HG03045 (cell line): ENCODE results near the gene DNAH17.

Source experiments
- ATAC-seq: cut with Tn5 transposase; IDR thresholded peaks from one replicate; pipeline ENCODE4 v1.9.1; 2021; ENCODE audit warnings: mild to moderate bottlenecking, moderate library complexity; ENCODE audit not compliant: unreplicated experiment

DNAH17 gene

GRCh38 chr17:78607038-78607437, 29.8 kb upstream of the DNAH17 start:
- no peak for ATAC-seq

- no peak for ATAC-seq
These were observed 28.7 kb upstream of the DNAH17 start for GRCh38 chr17:78605886-78606285.

- ATAC-seq: no peak
These were observed 28.2 kb upstream of the DNAH17 start for GRCh38 chr17:78605429-78605828.

- no peak for ATAC-seq
These were observed 25.1 kb upstream of the DNAH17 start for GRCh38 chr17:78602246-78602645.

GRCh38 chr17:78601577-78602190, 24.5 kb upstream of the DNAH17 start:
- ATAC-seq: no peak

- no peak for ATAC-seq
These were observed 23.1 kb upstream of the DNAH17 start for GRCh38 chr17:78600181-78600721.

- ATAC-seq: no peak
These were observed 22.2 kb upstream of the DNAH17 start for GRCh38 chr17:78599419-78599818.

- ATAC-seq: no peak
These were observed 20.8 kb upstream of the DNAH17 start for GRCh38 chr17:78598013-78598471.

DNA sequence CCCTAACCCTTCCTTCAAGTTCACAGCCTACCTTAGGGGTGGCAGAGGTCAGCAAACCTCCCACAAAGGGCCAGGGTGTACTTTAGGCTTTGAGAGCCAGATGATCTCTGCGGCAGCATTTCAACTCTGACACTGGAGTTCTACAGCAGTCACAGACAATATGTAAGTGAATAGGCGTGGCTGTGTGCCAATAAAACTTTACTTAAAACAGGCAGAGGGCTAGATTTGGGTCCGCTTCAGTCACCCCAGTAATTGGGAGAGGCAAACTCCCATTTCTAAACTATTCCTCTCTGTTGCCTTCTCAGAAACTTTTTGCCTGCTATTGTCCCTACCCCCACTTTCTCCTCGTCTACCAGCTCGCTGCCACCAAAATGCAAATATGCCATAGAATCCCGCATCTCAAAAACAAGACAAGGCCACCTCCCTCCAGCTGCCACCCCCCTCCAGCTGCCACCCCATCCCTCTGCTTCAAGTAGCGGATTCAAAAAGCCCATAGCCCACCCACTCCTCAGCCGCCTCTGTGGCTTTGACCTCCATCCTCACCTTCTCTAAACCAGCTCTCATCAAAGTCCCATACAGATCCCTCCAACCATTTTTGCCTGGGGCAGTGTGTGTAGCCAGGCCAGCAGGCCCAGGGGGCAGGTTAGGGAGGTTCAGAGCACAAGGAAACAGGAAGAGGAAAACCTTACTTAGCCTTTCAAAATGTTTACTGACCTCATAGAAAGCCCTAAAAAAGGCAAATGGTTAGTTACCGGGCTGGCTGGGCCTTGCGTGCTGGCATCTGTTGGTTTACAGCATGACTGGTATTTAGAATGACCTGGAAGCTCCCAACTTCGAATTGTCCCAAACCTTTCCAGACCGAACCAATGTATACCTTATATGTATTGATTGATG, 19.9 kb upstream of the DNAH17 start:
- ATAC-seq: no peak

- ATAC-seq: no peak
These were observed 18.1 kb upstream of the DNAH17 start for GRCh38 chr17:78595135-78595810.

DNA sequence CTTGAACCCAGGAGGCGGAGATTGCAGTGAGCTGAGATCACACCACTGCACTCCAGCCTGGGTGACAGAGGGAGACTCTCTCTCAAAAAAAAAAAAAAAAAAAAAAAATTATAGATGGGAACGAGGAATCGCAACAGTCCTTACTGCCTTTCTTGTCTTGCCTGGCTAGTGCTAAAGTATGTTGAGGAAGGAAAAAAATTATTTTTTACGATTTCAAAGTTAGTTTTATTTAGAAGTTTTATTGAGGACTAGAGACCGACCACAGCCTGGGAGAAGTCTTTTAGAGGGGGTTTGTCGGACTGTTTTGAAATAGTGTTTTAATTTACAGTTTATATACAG, 15.8 kb upstream of the DNAH17 start:
- ATAC-seq: no peak

DNA sequence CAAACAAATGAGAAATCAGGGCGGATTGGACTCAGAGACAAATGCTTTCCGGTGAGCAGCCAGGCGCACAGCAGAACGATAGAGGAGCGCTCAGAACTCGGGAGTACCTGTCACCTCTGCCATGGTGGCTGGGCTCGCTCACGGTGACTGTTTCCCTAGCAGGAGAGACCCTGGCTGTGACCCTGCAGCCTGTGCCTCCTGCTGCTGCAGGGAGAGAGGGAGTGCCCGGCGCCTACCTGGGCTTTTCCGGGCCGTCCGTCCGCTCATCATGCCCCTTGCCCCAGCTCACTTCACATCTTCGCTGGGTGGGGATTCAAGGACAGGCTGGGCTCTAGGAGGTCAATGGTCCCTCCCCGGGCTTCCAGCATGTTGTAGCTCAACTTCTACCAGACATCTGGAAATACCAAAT, 14.1 kb upstream of the DNAH17 start:
- no peak for ATAC-seq

DNA sequence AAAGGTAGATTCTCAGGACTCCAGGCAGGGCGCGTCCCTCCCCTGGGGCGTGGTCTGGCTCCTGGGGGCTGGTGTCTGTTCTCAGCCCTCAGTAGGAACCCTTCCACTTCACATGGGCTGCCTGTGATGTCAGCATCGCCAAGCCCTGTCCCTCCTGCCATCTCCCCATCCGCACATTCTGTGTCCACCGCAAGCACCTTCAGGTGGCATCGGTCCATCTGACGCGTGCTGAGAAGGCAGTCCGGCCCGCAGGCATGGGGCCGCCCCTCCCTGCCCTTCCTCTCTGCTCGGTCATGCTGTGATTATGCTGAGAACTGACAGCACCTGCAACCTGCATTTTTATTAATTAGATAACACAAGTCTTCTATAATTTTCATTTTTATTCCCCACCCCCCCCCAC, 12.7 kb upstream of the DNAH17 start:
- ATAC-seq: no peak

DNA sequence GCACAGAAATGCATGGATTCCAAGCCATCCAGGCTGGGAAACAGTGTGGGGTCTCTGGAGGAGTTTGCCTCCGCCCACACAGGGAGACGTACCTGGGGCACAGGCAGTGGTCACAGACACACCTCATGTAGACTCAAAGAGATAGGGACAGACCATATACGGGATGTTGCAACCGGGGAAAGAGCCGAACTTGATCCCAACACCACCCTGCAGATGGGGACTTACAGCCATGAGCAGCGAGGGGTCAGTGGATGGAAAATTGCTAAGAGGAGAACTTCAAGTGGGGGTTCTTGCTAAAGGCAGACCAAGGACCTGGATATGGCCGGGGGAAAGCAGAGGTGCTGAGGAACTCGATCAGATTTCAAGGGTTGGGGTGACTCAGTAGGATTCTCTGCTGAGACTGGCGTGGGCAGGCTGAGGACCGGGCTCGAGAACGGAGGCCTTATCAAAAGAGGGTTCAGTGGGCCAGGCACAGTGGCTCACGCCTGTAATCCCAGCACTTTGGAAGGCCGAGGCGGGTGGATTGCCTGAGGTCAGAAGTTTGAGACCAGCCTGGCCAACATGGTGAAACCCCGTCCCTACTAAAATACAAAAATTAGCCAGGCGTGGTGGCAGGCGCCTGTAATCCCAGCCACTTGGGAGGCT, 12.0 kb upstream of the DNAH17 start:
- no peak for ATAC-seq

DNA sequence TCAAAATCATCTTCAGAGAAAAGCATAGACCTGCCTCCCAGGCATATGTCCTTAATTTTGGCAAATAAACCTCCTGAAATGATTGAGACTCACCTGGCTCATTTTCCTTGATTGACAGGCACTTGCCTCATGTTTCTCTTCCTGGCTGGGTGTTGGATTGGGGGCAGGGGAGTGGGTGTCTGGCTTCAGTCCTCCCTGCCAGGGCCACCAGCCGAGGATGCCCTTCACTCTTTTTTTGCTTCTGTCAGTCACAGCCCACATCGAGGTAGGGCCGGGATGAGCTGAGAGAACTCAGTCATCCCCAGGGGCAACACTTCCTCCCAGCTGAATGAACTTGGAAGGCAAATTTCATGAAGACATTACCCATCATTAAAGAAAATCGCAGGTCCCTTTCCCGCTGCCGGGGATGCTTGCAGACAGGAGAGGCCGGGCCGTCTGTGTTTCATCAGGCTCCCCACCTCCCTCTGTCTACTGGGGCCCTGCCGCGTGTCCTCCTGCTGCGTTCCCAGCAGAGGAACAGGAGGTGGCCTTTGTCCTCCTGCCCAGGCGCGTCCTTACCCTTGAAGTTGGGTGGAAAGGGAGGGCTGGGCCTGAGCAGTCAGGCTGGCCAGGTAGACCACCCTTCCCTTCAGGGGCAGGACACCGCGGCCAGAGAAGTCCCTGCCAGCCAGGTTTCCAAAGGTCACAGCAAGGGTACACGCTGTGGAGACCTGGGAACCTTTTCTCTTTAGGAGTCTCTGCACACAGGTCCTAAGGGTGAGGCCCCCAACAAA, 11.2 kb upstream of the DNAH17 start:
- ATAC-seq: no peak

DNA sequence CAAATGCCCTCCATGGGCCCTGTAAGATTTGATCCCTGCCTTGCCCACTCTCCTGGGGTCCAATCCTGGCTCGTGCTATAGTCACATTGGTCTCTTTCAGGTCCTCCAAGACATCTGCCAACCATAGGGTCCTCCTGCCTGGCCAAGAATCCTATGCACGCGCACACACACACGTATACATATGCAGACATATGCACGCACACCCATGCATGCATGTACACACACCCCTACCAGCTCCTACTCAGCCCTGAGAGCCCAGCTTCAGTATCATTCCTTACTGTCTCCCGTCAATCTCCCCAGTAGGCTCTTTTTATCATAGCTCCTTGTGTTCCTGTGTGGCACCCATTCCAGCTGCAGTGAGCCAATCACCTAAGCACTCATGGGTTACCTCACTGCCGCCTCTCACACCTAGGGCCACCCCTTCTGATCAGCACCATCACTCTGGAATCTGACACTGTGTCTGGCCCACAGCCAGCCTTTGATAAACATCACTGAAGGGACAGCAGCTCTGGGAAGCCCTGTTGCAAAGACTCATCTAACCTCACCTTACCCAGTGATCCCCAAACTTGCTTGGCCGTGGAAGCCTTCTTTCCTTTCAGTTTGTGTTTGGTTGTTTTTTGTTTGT, 7.9 kb upstream of the DNAH17 start:
- no peak for ATAC-seq

GRCh38 chr17:78583091-78583490, 5.9 kb upstream of the DNAH17 start:
- no peak for ATAC-seq

GRCh38 chr17:78581304-78581703, 4.1 kb upstream of the DNAH17 start:
- no peak for ATAC-seq

DNA sequence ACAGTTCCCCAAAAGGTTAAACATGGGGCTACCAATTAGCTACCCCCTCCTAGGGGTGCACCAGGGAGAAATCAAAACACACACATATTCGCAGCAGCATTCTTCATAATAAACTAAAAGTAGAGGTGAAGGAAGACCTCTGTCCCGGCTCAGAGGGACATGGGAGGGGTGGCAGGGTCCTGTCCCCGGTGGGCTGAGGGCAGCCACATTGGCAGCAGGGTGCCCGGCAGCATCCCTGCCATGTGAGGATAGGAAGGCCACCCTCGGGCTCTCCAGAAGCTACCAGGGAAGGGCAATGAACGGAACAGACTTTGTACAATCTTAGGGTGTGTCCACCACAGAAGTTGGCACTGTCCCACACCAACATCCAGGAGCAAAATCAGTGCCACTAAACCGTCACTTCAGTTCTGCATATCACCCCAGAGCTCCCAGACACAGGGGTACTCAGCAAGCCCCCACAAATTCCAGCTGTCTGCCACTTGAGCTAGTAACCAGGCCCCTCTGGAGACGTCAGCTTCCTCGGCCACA, 3.1 kb upstream of the DNAH17 start:
- ATAC-seq: no peak
